HT1080 (cell line): ENCODE results near the gene LIMS4. TPM values are rescaled to one million over a fixed set of nuclear protein-coding genes. Genes with fewer than 3 reads are reported as not detected.
"Not testable (repeated sequence)": the region's sequence is repeated elsewhere in the genome, so short reads cannot be mapped to it uniquely, and the experiment has no call there.

Source experiments
- DNase-seq: peaks from one replicate; pipeline ENCODE4 v3.0.0-alpha.2; 2015; ENCODE audit warnings: low read depth
- polyA plus RNA-seq, 2 experiments: library from polyadenylated mRNA; depleted of rRNA; stranded (reverse); fragments of >200 nt; gene quantifications; 2 replicates each; pipeline ENCODE4 v1.2.3, GENCODE V29; 2015
- total RNA-seq: library from RNA; depleted of rRNA; stranded (reverse); fragments of >200 nt; shearing (Covaris generic); gene quantifications from 2 replicates; pipeline ENCODE4 v1.2.3, GENCODE V29; 2014; rRNA removed

Gene LIMS4
- 0.18 and 0.63 TPM in 2 replicates for total RNA-seq
- 0.10 and 0.26 TPM in 2 replicates for polyA plus RNA-seq (2015; cell fraction: cytosol; rRNA removed)
- 0.38 TPM in 1 of 2 replicates, not detected in the other for polyA plus RNA-seq (2015; cell fraction: nucleus; rRNA removed)

- not testable (repeated sequence) for DNase-seq
Observed at GRCh38 chr2:110472171-110473058, at the start of gene LIMS4. Gene LIMS4, minus strand, starts transcription at chr2:110472816. Its CDS starts 38 bp downstream, at chr2:110472778.

- not testable (repeated sequence) for DNase-seq
Observed at GRCh38 chr2:110499755-110500377, 27.2 kb upstream of the LIMS4 start.

- not testable (repeated sequence) for DNase-seq
Observed at GRCh38 chr2:110496027-110496426, 23.4 kb upstream of the LIMS4 start.

GRCh38 chr2:110494488-110494887 is 21.9 kb upstream of the LIMS4 start:
- DNase-seq, result not testable (repeated sequence)

GRCh38 chr2:110488991-110489390 is 16.4 kb upstream of the LIMS4 start:
- DNase-seq, result not testable (repeated sequence)

- not testable (repeated sequence) for DNase-seq
Observed at GRCh38 chr2:110482697-110483096, 10.1 kb upstream of the LIMS4 start.

- not testable (repeated sequence) for DNase-seq
Observed at GRCh38 chr2:110481200-110481599, 8.6 kb upstream of the LIMS4 start.

GRCh38 chr2:110480084-110480483 is 7.5 kb upstream of the LIMS4 start:
- DNase-seq, result not testable (repeated sequence)

GRCh38 chr2:110477370-110477769 is 4.8 kb upstream of the LIMS4 start:
- DNase-seq, result not testable (repeated sequence)

GRCh38 chr2:110476952-110477351 is 4.3 kb upstream of the LIMS4 start:
- not testable (repeated sequence) for DNase-seq

GRCh38 chr2:110475627-110476359 is 3.2 kb upstream of the LIMS4 start:
- DNase-seq, result not testable (repeated sequence)

GRCh38 chr2:110474898-110475297 is 2.3 kb upstream of the LIMS4 start:
- not testable (repeated sequence) for DNase-seq

GRCh38 chr2:110473059-110473358 is 393 bp upstream of the LIMS4 start:
- not testable (repeated sequence) for DNase-seq

- DNase-seq, result not testable (repeated sequence)
Observed at GRCh38 chr2:110468921-110469320, 3.7 kb downstream of the LIMS4 start.

GRCh38 chr2:110465312-110465711 is 7.3 kb downstream of the LIMS4 start:
- not testable (repeated sequence) for DNase-seq

GRCh38 chr2:110462458-110462857 is 10.2 kb downstream of the LIMS4 start:
- not testable (repeated sequence) for DNase-seq

GRCh38 chr2:110460318-110460717 is 12.3 kb downstream of the LIMS4 start:
- DNase-seq, result not testable (repeated sequence)

GRCh38 chr2:110457214-110457590 is 15.4 kb downstream of the LIMS4 start:
- not testable (repeated sequence) for DNase-seq

GRCh38 chr2:110456291-110457213 is 16.1 kb downstream of the LIMS4 start:
- not testable (repeated sequence) for DNase-seq

- DNase-seq, result not testable (repeated sequence)
Observed at GRCh38 chr2:110455080-110455670, 17.4 kb downstream of the LIMS4 start.
